IMR-90 (cell line): Measurements from ENCODE around the gene PCED1A. TPM values are rescaled to one million over a fixed set of nuclear protein-coding genes. Genes with fewer than 3 reads are reported as not detected.
A peak's percentile ranks its signal among the peaks of the same experiment; 100 is the strongest.

ENCODE experiments used
- ATAC-seq: fragments of 200-7000 bp; cut with Tn5 transposase; 2 replicates; pipeline ENCODE4 v1.9.1; 2020; ENCODE audit warnings: low read depth, mild to moderate bottlenecking, moderate library complexity
- BruUV-seq: library from RNA; stranded (reverse); fragments of 400-500 nt; replicated peaks from 2 replicates; lab custom pipeline; 2021; lab: Mats Ljungman, UMichigan
- CTCF ChIA-PET: fragments of 300-600 bp; formaldehyde crosslinking; extraction: SDS; loops from one replicate; lab custom pipeline; 2021; ENCODE audit warnings: antibody characterized with exemption; lab: Yijun Ruan, JAX
- POLR2A ChIA-PET: fragments of 300-600 bp; sonication (Branson Sonifier 250); formaldehyde crosslinking; loops from one replicate; lab custom pipeline; 2022; ENCODE audit warnings: antibody characterized with exemption; ENCODE audit not compliant: unreplicated experiment; lab: Charles Lee
- DNase-seq: peaks from one replicate; pipeline ENCODE4 v3.0.0; 2013
- H2AFZ ChIP-seq: replicated peaks from 2 replicates; pipeline ENCODE3; 2013; ENCODE audit warnings: low read length, mild to moderate bottlenecking; ENCODE audit not compliant: poor library complexity
- H2AK5ac ChIP-seq: 2 replicates; pipeline ENCODE4 v1.6.1; 2013; ENCODE audit warnings: low read depth, low read length, inconsistent platforms
- H2AK9ac ChIP-seq: replicated peaks from 2 replicates; pipeline ENCODE3; 2013; ENCODE audit warnings: mild to moderate bottlenecking, low read depth, low read length, moderate library complexity; ENCODE audit not compliant: poor library complexity
- H2BK120ac ChIP-seq: 2 replicates; pipeline ENCODE4 v1.6.1; 2013; ENCODE audit warnings: low read depth, low read length, inconsistent platforms
- H2BK15ac ChIP-seq: 3 replicates; pipeline ENCODE4 v1.6.1; 2013; ENCODE audit warnings: low read depth, low read length, inconsistent platforms
- H2BK20ac ChIP-seq: 2 replicates; pipeline ENCODE4 v1.6.1; 2013; ENCODE audit warnings: low read depth, mild to moderate bottlenecking, inconsistent platforms, low read length, moderate library complexity
- H2BK5ac ChIP-seq: 2 replicates; pipeline ENCODE4 v1.6.1; 2013; ENCODE audit warnings: mild to moderate bottlenecking, low read depth, low read length, inconsistent platforms; ENCODE audit not compliant: poor library complexity, severe bottlenecking
- H3K14ac ChIP-seq: replicated peaks from 2 replicates; pipeline ENCODE4 v1.6.1; 2013; ENCODE audit warnings: low read depth, low read length, inconsistent platforms
- H3K18ac ChIP-seq: 2 replicates; pipeline ENCODE4 v1.6.1; 2013; ENCODE audit warnings: low read depth, low read length, control low read depth
- H3K23ac ChIP-seq: 2 replicates; pipeline ENCODE4 v1.6.1; 2013; ENCODE audit warnings: low read depth, low read length, inconsistent platforms
- H3K27ac ChIP-seq: 2 replicates; pipeline ENCODE4 v1.5.1; 2013; ENCODE audit warnings: mild to moderate bottlenecking, control low read depth, low read length; ENCODE audit not compliant: insufficient read depth
- H3K27me3 ChIP-seq: 2 replicates; pipeline ENCODE4 v1.6.1; 2013; ENCODE audit warnings: low read length; ENCODE audit not compliant: control insufficient read depth, insufficient read depth
- H3K36me3 ChIP-seq: 2 replicates; pipeline ENCODE4 v1.6.1; 2013; ENCODE audit warnings: low read length, mixed read lengths; ENCODE audit not compliant: control insufficient read depth, insufficient read depth
- H3K4ac ChIP-seq: 2 replicates; pipeline ENCODE4 v1.6.1; 2013; ENCODE audit warnings: low read depth, low read length, inconsistent platforms
- H3K4me1 ChIP-seq: 2 replicates; pipeline ENCODE4 v1.6.1; 2013; ENCODE audit warnings: low read length, mixed read lengths; ENCODE audit not compliant: control insufficient read depth, insufficient read depth
- H3K4me2 ChIP-seq: 2 replicates; pipeline ENCODE4 v1.6.1; 2013; ENCODE audit warnings: low read depth, mild to moderate bottlenecking, control low read depth, low read length, moderate library complexity
- H3K4me3 ChIP-seq: 2 replicates; pipeline ENCODE4 v1.5.1; 2013; ENCODE audit warnings: low read depth, mild to moderate bottlenecking, control low read depth, low read length, moderate library complexity; ENCODE audit not compliant: insufficient read depth
- H3K56ac ChIP-seq: 2 replicates; pipeline ENCODE4 v1.6.1; 2013; ENCODE audit warnings: low read length, inconsistent platforms; ENCODE audit not compliant: insufficient read depth; ENCODE audit errors: extremely low read depth
- H3K79me1 ChIP-seq, 2 experiments: 2 replicates each; pipeline ENCODE4 v1.6.1; 2013; ENCODE audit warnings: low read length in 2 of 2, inconsistent platforms in 1 of 2, low read depth in 1 of 2
- H3K9ac ChIP-seq: 2 replicates; pipeline ENCODE4 v1.6.1; 2013; ENCODE audit warnings: low read depth, low read length, control low read depth
- H3K9me1 ChIP-seq: 2 replicates; pipeline ENCODE4 v1.6.1; 2013; ENCODE audit warnings: low read length, inconsistent platforms; ENCODE audit not compliant: insufficient read depth
- H3K9me3 ChIP-seq: 2 replicates; pipeline ENCODE4 v1.6.1; 2013; ENCODE audit warnings: low read length; ENCODE audit not compliant: control insufficient read depth, insufficient read depth
- H4K20me1 ChIP-seq: 2 replicates; pipeline ENCODE4 v1.6.1; 2013; ENCODE audit warnings: low read length, inconsistent platforms; ENCODE audit not compliant: insufficient read depth
- H4K5ac ChIP-seq: 2 replicates; pipeline ENCODE4 v1.6.1; 2013; ENCODE audit warnings: mild to moderate bottlenecking, low read depth, low read length, control low read depth
- H4K8ac ChIP-seq, 2 experiments: 2 replicates each; pipeline ENCODE4 v1.6.1; 2013; ENCODE audit warnings: low read depth in 2 of 2, low read length in 2 of 2, control low read depth in 1 of 2, inconsistent platforms in 1 of 2
- H4K91ac ChIP-seq: 2 replicates; pipeline ENCODE4 v1.6.1; 2013; ENCODE audit warnings: low read depth, low read length, inconsistent platforms; ENCODE audit not compliant: insufficient read depth
- BHLHE40 ChIP-seq: fragments of 150-350 bp; IDR thresholded peaks from 2 replicates; pipeline ENCODE4 v1.6.1; 2016; ENCODE audit warnings: mild to moderate bottlenecking, low read depth, low read length
- CEBPB ChIP-seq: IDR thresholded peaks from 2 replicates; pipeline ENCODE4 v1.6.1; 2012; ENCODE audit warnings: low read depth, low read length, improper control_type of control experiment
- CHD1 ChIP-seq: IDR thresholded peaks from 2 replicates; pipeline ENCODE4 v1.6.1; 2012; ENCODE audit warnings: low read depth, low read length, improper control_type of control experiment
- FOS ChIP-seq: fragments of 150-350 bp; IDR thresholded peaks from 2 replicates; pipeline ENCODE4 v1.6.1; 2016; ENCODE audit warnings: low read depth, low read length
- MAZ ChIP-seq: IDR thresholded peaks from 2 replicates; pipeline ENCODE4 v1.6.1; 2012; ENCODE audit warnings: low read depth, mild to moderate bottlenecking, low read length, improper control_type of control experiment, moderate library complexity, borderline replicate concordance
- POLR2A ChIP-seq: IDR thresholded peaks from 2 replicates; pipeline ENCODE4 v1.6.1; 2012; ENCODE audit warnings: mild to moderate bottlenecking, low read depth, low read length
- RAD21 ChIP-seq: IDR thresholded peaks from 2 replicates; pipeline ENCODE4 v1.6.1; 2012; ENCODE audit warnings: low read length, improper control_type of control experiment
- RFX5 ChIP-seq: IDR thresholded peaks from 2 replicates; pipeline ENCODE4 v1.8.0; 2012; ENCODE audit warnings: low read depth, mild to moderate bottlenecking, low read length, moderate library complexity
- SMC3 ChIP-seq: fragments of 150-350 bp; IDR thresholded peaks from 2 replicates; pipeline ENCODE4 v1.6.1; 2016; ENCODE audit warnings: low read depth, mild to moderate bottlenecking, antibody characterized with exemption, low read length, moderate library complexity
- WGBS, 2 experiments: methylation state at CpG; one replicate each; pipeline versions ENCODE4 v1.1.5 to v1.1.7; 2013; ENCODE audit warnings: missing lambda C conversion rate in 2 of 2; ENCODE audit not compliant: insufficient read length in 1 of 2; ENCODE audit errors: extremely low coverage in 2 of 2; 5-methylcytosine and 5-hydroxymethylcytosine counted together
- dilution Hi-C: fragments of 300-500 bp; cut with HindIII; formaldehyde crosslinking; loops from one replicate; pipeline ENCODE4 v1.14.3; 2018; ENCODE audit warnings: low sequenced_read_pairs; ENCODE audit not compliant: unreplicated experiment
- in situ Hi-C: fragments of 300-500 bp; cut with MboI; formaldehyde crosslinking; loops from 3 replicates; pipeline ENCODE4 v1.14.3; 2019; ENCODE audit warnings: low sequenced_read_pairs, inconsistent platforms, mixed read lengths
- intact Hi-C: fragments of 100-400 bp; cut with micrococcal nuclease; formaldehyde crosslinking; loops from 2 replicates; pipeline ENCODE4 v1.10.0; 2022
- polyA plus RNA-seq, 3 experiments: library from polyadenylated mRNA; depleted of rRNA; stranded (reverse); fragments of >200 nt; gene quantifications; 2 replicates each; pipeline ENCODE4 v1.2.3, GENCODE V29; 2012; ENCODE audit warnings: low replicate concordance in 1 of 3
- total RNA-seq: library from RNA; depleted of rRNA; stranded (reverse); fragments of >200 nt; gene quantifications from 2 replicates; pipeline ENCODE4 v1.2.3, GENCODE V29; 2012
- TF ChIP-seq, protein P1 (sequence below): fragments of 150-350 bp; IDR thresholded peaks from 2 replicates; pipeline ENCODE4 v1.6.1; 2017; ENCODE audit warnings: mild to moderate bottlenecking, antibody characterized with exemption, low read length, low read depth

Gene PCED1A
- total and polyA plus RNA-seq, 2 of the 4 experiments (the other 2 are of a cell fraction) = 9.7 to 33.4 TPM

GRCh38 chr20:2805689-2806350 is 34.6 kb downstream of the PCED1A start:
- H2BK120ac ChIP-seq = no peak overlapping the region
- ATAC-seq = peak; percentile 40; the same call in 1 of the 2 replicates
- BruUV-seq = no TSS peak
- no peak overlapping the region for H3K27ac ChIP-seq
- no peak overlapping the region for H3K14ac ChIP-seq
- no peaks in the 10 kb centered on the region for H4K20me1 ChIP-seq
- 0 out of 2 replicates have a peak, but pooled peaks cover 3% of the 10 kb centered on the region for H3K4me1 ChIP-seq
- no peak overlapping the region for H3K56ac ChIP-seq
- no peak overlapping the region for H2BK15ac ChIP-seq
- no peak overlapping the region for H2AK5ac ChIP-seq
- H4K5ac ChIP-seq = no peak overlapping the region
- H3K36me3 ChIP-seq = no peaks in the 10 kb centered on the region
- in situ Hi-C loops (loop anchor here (25.0 kb wide), 1 partner anchor 694 kb away; the partner anchor contains the start of gene STK35), intact Hi-C loops (no loop called here), dilution Hi-C loops (no loop called here)
- WGBS, 2 experiments = 19% methylated on average over 12 of the region's 22 CpGs; no CpG with 5 or more reads in 1 of the 2 experiments
- 0 out of 2 replicates have a peak, but pooled peaks cover 9% of the 10 kb centered on the region for H3K9me3 ChIP-seq
- no peak overlapping the region for H4K91ac ChIP-seq
- CTCF ChIA-PET = no interaction called here
- no peak for TF ChIP-seq SMC3
- no peak for TF ChIP-seq BHLHE40
- TF ChIP-seq, protein P1, sequence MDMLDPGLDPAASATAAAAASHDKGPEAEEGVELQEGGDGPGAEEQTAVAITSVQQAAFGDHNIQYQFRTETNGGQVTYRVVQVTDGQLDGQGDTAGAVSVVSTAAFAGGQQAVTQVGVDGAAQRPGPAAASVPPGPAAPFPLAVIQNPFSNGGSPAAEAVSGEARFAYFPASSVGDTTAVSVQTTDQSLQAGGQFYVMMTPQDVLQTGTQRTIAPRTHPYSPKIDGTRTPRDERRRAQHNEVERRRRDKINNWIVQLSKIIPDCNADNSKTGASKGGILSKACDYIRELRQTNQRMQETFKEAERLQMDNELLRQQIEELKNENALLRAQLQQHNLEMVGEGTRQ = no peak
- TF ChIP-seq POLR2A = no peak
- no peak for TF ChIP-seq CEBPB
- TF ChIP-seq FOS = no peak
- no peak for TF ChIP-seq RFX5
- TF ChIP-seq CHD1 = no peak
- TF ChIP-seq MAZ = no peak
- TF ChIP-seq RAD21 = no peak
- no peak overlapping the region for H3K4me2 ChIP-seq
- H2BK5ac ChIP-seq = no peak overlapping the region
- H3K18ac ChIP-seq = no peak overlapping the region
- H2BK20ac ChIP-seq = no peak overlapping the region
- peaks cover 60% of the 10 kb centered on the region for H3K27me3 ChIP-seq
- H2AK9ac ChIP-seq = no peak overlapping the region
- no peak overlapping the region for H4K8ac ChIP-seq
- POLR2A ChIA-PET = no interaction called here
- peak overlapping the region; percentile 65 for H2AFZ ChIP-seq
- H3K79me1 ChIP-seq = no peaks in the 10 kb centered on the region
- peaks cover 3% of the 10 kb centered on the region; the same call in 1 of the 2 replicates for H3K9me1 ChIP-seq
- H3K4ac ChIP-seq = no peak overlapping the region
- no peak overlapping the region for H3K9ac ChIP-seq
- no peak overlapping the region for H3K4me3 ChIP-seq
- peak; percentile 29 for DNase-seq
- H3K23ac ChIP-seq = no peak overlapping the region
